ENCODE results near the gene AMZ1. TPM values are rescaled to one million over a fixed set of nuclear protein-coding genes. Genes with fewer than 3 reads are reported as not detected.

The AMZ1 gene
- total RNA-seq (2022; extraction: Qiagen RNA extraction), result 0.05 to 0.08 TPM (median 0.06 TPM) in 5 replicates

GRCh38 chr7:2687881-2688318 is at the start of gene AMZ1:
Gene AMZ1, plus strand, starts transcription at chr7:2688202. Its CDS starts 12,250 bp downstream, at chr7:2700452.

Other genes with a start within 250 kb of the AMZ1 start
- gene GRIFIN, start 211.8 kb upstream of the AMZ1 start, total RNA-seq (2022; extraction: Qiagen RNA extraction), result not detected in 5 replicates
- 10.4 to 18.7 TPM (median 18.2 TPM) in 5 replicates for gene LFNG, start 168.4 kb upstream of the AMZ1 start, total RNA-seq (2022; extraction: Qiagen RNA extraction)
- gene BRAT1, start 132.7 kb upstream of the AMZ1 start, total RNA-seq (2022; extraction: Qiagen RNA extraction), result 22.2 to 36.6 TPM (median 33.7 TPM) in 5 replicates
- 9.0 to 12.4 TPM (median 10.5 TPM) in 5 replicates for gene IQCE, start 129.2 kb upstream of the AMZ1 start, total RNA-seq (2022; extraction: Qiagen RNA extraction)
- gene TTYH3, start 56.2 kb upstream of the AMZ1 start, total RNA-seq (2022; extraction: Qiagen RNA extraction), result 38.6 to 54.1 TPM (median 48.7 TPM) in 5 replicates
- 39.7 to 43.3 TPM (median 40.8 TPM) in 5 replicates for gene GNA12, start 156.1 kb downstream of the AMZ1 start, total RNA-seq (2022; extraction: Qiagen RNA extraction)

Data from A549 treated with AZD2906 at 1 μM for 4 hours (cell line).